Measurements from ENCODE around the gene HSPG2.

GRCh38 chr1:21913763-21914162, 23.3 kb downstream of the HSPG2 start:
- TF ChIP-seq POLR2A (IDR thresholded peaks at IDR 0.05; ENCODE audit: low read depth, low read length) = no peak
- TF ChIP-seq POLR2AphosphoS5 (IDR thresholded peaks at IDR 0.05; ENCODE audit: low read depth, low read length) = no peak
- TF ChIP-seq POU2F2 (IDR thresholded peaks at IDR 0.05; ENCODE audit: low read depth, low read length) = no peak
- TF ChIP-seq TAF1 (IDR thresholded peaks at IDR 0.05; ENCODE audit: low read depth, low read length) = no peak
- no peak for TF ChIP-seq PAX5 (IDR thresholded peaks at IDR 0.05; ENCODE audit: insufficient read depth, low read length, severe bottlenecking)

Measured in GM12891 (cell line).